Nephron (organoid): ENCODE results near the gene SCGB1C1.
"Not testable (repeated sequence)": the region's sequence is repeated elsewhere in the genome, so short reads cannot be mapped to it uniquely, and the experiment has no call there.

Experiments
- H3K27ac Mint-ChIP-seq, 3 experiments: 2 replicates each; pipeline ENCODE4 v1.8.0; 2020; ENCODE audit warnings: mixed read lengths in 3 of 3, mild to moderate bottlenecking in 2 of 3, moderate library complexity in 1 of 3
- H3K27me3 Mint-ChIP-seq: 2 replicates; pipeline ENCODE4 v1.8.0; 2021; ENCODE audit warnings: low read depth, mild to moderate bottlenecking, moderate library complexity, mixed read lengths
- H3K36me3 Mint-ChIP-seq: 2 replicates; pipeline ENCODE4 v1.8.0; 2020; ENCODE audit warnings: low read depth, mixed read lengths
- H3K4me1 Mint-ChIP-seq: 2 replicates; pipeline ENCODE4 v1.8.0; 2020; ENCODE audit warnings: mixed read lengths
- H3K4me3 Mint-ChIP-seq, 3 experiments: 2 replicates each; pipeline ENCODE4 v1.8.0; 2020; ENCODE audit warnings: mild to moderate bottlenecking in 3 of 3, mixed read lengths in 3 of 3, moderate library complexity in 2 of 3
- H3K9me3 Mint-ChIP-seq: 2 replicates; pipeline ENCODE4 v1.8.0; 2020; ENCODE audit warnings: mixed read lengths
- CTCF ChIP-seq, 3 experiments: fragments of 200-600 bp; sonication (generic); IDR thresholded peaks; one replicate each; pipeline ENCODE4 v1.5.0; 2021; ENCODE audit warnings: antibody characterized with exemption in 3 of 3; ENCODE audit not compliant: unreplicated experiment in 3 of 3

The SCGB1C1 gene

GRCh38 chr11:215581-216037, 22.7 kb downstream of the SCGB1C1 start:
- no peaks in the 10 kb centered on the region for H3K27me3 Mint-ChIP-seq
- H3K9me3 Mint-ChIP-seq, result no peaks in the 10 kb centered on the region
- no peak for TF ChIP-seq CTCF (IDR thresholded peaks at IDR 0.05; ENCODE audit: unreplicated experiment in 3 of 3)
- H3K4me1 Mint-ChIP-seq, result peaks cover 5% of the 10 kb centered on the region
- no peak overlapping the region for H3K4me3 Mint-ChIP-seq
- no peak overlapping the region for H3K27ac Mint-ChIP-seq
- peaks cover 43% of the 10 kb centered on the region for H3K36me3 Mint-ChIP-seq

- Mint-ChIP-seq H3K27me3 (no peaks in the 10 kb centered on the region), H3K9me3 (no peaks in the 10 kb centered on the region), H3K4me3 (no peak overlapping the region), H3K36me3 (peaks cover 38% of the 10 kb centered on the region), H3K4me1 (peaks cover 3% of the 10 kb centered on the region), H3K27ac (no peak overlapping the region)
- no peak for TF ChIP-seq CTCF (IDR thresholded peaks at IDR 0.05; ENCODE audit: unreplicated experiment in 3 of 3)
Measured at GRCh38 chr11:216081-216974, 23.4 kb downstream of the SCGB1C1 start.

- no peaks in the 10 kb centered on the region for H3K27me3 Mint-ChIP-seq
- no peak for TF ChIP-seq CTCF (IDR thresholded peaks at IDR 0.05; ENCODE audit: unreplicated experiment in 3 of 3)
- H3K36me3 Mint-ChIP-seq, result peaks cover 34% of the 10 kb centered on the region
- H3K4me1 Mint-ChIP-seq, result no peaks in the 10 kb centered on the region
- no peak overlapping the region for H3K27ac Mint-ChIP-seq
- H3K9me3 Mint-ChIP-seq, result no peaks in the 10 kb centered on the region
- no peak overlapping the region for H3K4me3 Mint-ChIP-seq
Measured at GRCh38 chr11:217704-218103, 24.8 kb downstream of the SCGB1C1 start.

- no peak for TF ChIP-seq CTCF (IDR thresholded peaks at IDR 0.05; ENCODE audit: unreplicated experiment in 3 of 3)
- Mint-ChIP-seq H3K4me1 (no peaks in the 10 kb centered on the region), H3K27ac (no peak overlapping the region), H3K36me3 (peaks cover 35% of the 10 kb centered on the region), H3K27me3 (no peaks in the 10 kb centered on the region), H3K4me3 (peak overlapping the region in 1 of 3 experiments; percentile 7), H3K9me3 (no peaks in the 10 kb centered on the region)
Measured at GRCh38 chr11:218815-219593, 26.1 kb downstream of the SCGB1C1 start.

- H3K27me3 Mint-ChIP-seq, H3K4me1 Mint-ChIP-seq, H3K9me3 Mint-ChIP-seq, H3K27ac Mint-ChIP-seq, H3K4me3 Mint-ChIP-seq: not testable (repeated sequence)
- H3K36me3 Mint-ChIP-seq, result peaks cover 24% of the 10 kb centered on the region
Measured at GRCh38 chr11:220641-221215, 27.9 kb downstream of the SCGB1C1 start.

GRCh38 chr11:221539-221938, 28.7 kb downstream of the SCGB1C1 start:
- no peak for TF ChIP-seq CTCF (IDR thresholded peaks at IDR 0.05; ENCODE audit: unreplicated experiment in 3 of 3)
- Mint-ChIP-seq H3K4me3 (no peak overlapping the region), H3K4me1 (no peaks in the 10 kb centered on the region), H3K36me3 (peaks cover 22% of the 10 kb centered on the region), H3K27ac (no peak overlapping the region), H3K27me3 (no peaks in the 10 kb centered on the region), H3K9me3 (no peaks in the 10 kb centered on the region)
